OCI-LY1 (cell line): ENCODE data around the gene ARHGEF19.

Source experiments
- H2AFZ ChIP-seq: fragments of 200-600 bp; sonication (generic), shearing (Covaris generic); 2 replicates; pipeline ENCODE4 v1.6.0; 2014; ENCODE audit warnings: antibody characterized with exemption, mild to moderate bottlenecking, low read length
- H3F3A ChIP-seq: fragments of 200-600 bp; sonication (generic), shearing (Covaris generic); 2 replicates; pipeline ENCODE4 v1.6.0; 2014; ENCODE audit warnings: mild to moderate bottlenecking, antibody characterized with exemption, low read length, moderate library complexity; ENCODE audit not compliant: insufficient read depth
- H3K27ac ChIP-seq: fragments of 200-600 bp; sonication (generic); 2 replicates; pipeline ENCODE4 v1.5.1; 2014; ENCODE audit warnings: low read length, mixed run types, mild to moderate bottlenecking, low read depth; ENCODE audit not compliant: poor library complexity, severe bottlenecking
- H3K27me3 ChIP-seq: fragments of 200-600 bp; sonication (generic); 2 replicates; pipeline ENCODE4 v1.6.0; 2014; ENCODE audit warnings: antibody characterized with exemption, mild to moderate bottlenecking, low read length, moderate library complexity; ENCODE audit not compliant: insufficient read depth
- H3K36me3 ChIP-seq: fragments of 200-600 bp; sonication (generic); 2 replicates; pipeline ENCODE4 v1.6.1; 2014; ENCODE audit warnings: mild to moderate bottlenecking, antibody characterized with exemption, low read length, moderate library complexity, mixed read lengths; ENCODE audit not compliant: insufficient read depth
- H3K4me1 ChIP-seq: fragments of 200-600 bp; sonication (generic); 2 replicates; pipeline ENCODE4 v1.5.1; 2014; ENCODE audit warnings: mild to moderate bottlenecking, low read length, moderate library complexity; ENCODE audit not compliant: insufficient read depth, severe bottlenecking
- H3K4me2 ChIP-seq: fragments of 200-600 bp; sonication (generic), shearing (Covaris generic); 2 replicates; pipeline ENCODE4 v1.6.1; 2014; ENCODE audit warnings: low read length
- H3K4me3 ChIP-seq: fragments of 200-600 bp; sonication (generic); 2 replicates; pipeline ENCODE4 v1.5.1; 2014; ENCODE audit warnings: low read length, low read depth, mild to moderate bottlenecking, mixed read lengths; ENCODE audit not compliant: poor library complexity, severe bottlenecking
- H3K79me2 ChIP-seq: fragments of 200-600 bp; shearing (Covaris generic); 2 replicates; pipeline ENCODE4 v1.6.1; 2016; ENCODE audit warnings: mixed run types, low read length, mixed read lengths; ENCODE audit not compliant: insufficient read depth
- H3K9ac ChIP-seq: fragments of 200-600 bp; sonication (generic), shearing (Covaris generic); 2 replicates; pipeline ENCODE4 v1.6.1; 2014; ENCODE audit warnings: mild to moderate bottlenecking, low read length, mixed read lengths
- H3K9me2 ChIP-seq: fragments of 200-600 bp; sonication (generic), shearing (Covaris generic); 2 replicates; pipeline ENCODE4 v1.6.1; 2014; ENCODE audit warnings: low read depth, mild to moderate bottlenecking, low read length, mixed read lengths
- H3K9me3 ChIP-seq: fragments of 200-600 bp; shearing (Covaris generic); 2 replicates; pipeline ENCODE4 v1.6.1; 2014; ENCODE audit warnings: low read length, mixed read lengths
- H4K20me1 ChIP-seq: fragments of 200-600 bp; sonication (generic), shearing (Covaris generic); 2 replicates; pipeline ENCODE4 v1.6.0; 2016; ENCODE audit warnings: mild to moderate bottlenecking, low read length; ENCODE audit not compliant: insufficient read depth
- CTCF ChIP-seq: fragments of 200-600 bp; sonication (generic), shearing (Covaris generic); IDR thresholded peaks from 2 replicates; pipeline ENCODE4 v1.5.1; 2017; ENCODE audit warnings: mild to moderate bottlenecking, antibody characterized with exemption, low read length, moderate library complexity, mixed read lengths
- EZH2 ChIP-seq: fragments of 200-600 bp; sonication (generic), shearing (Covaris generic); IDR thresholded peaks from 2 replicates; pipeline ENCODE4 v1.8.0; 2017; ENCODE audit warnings: borderline replicate concordance, mixed run types, mild to moderate bottlenecking, antibody characterized with exemption, low read length, moderate library complexity, mixed read lengths

Gene ARHGEF19

DNA sequence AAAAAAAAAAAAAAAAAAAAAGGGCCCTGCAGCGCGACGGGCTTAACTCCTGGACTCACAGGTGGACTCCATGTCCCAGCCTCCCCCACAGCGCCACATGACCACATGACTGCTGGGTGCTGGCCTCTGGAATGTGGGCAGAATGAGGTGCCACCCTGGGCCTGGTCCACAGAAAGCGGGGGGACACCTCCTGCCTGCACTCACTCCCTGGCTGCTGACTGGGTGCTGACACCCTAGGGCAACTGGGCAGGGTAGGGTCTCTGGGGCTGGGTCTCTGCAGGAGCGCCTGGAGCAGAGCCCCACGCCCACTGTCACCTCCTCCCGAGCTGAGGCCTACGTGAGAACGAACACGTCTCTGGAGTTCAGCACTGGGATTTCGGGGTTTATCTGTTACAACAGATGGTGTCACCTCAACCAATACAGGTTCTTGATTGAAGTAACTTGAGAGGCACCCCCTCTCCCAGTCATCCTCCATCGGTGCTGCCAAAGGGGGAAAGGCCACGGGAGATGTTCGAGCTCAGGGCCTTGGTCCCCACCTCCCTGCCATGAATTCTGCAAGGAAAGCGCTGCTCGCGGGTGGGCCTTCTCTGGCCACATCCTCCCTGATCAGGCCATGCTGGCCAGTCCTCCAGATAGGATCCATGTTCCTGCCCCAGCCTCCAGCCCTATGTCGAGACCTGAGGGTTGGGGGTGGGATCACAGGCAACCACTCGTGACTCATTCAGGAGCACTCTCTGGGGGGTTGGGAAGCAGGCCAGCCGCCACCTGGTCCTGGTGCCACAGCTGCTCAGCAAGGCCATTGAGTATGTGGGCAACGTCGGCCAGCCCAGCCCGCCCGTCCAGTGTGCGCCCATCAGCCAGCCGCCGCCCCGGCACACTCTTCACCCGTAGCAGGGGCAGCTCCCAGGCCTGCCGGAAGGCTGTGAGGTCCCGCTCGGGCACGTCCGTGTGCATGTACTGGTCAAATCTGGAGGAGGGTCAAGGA, 19.2 kb upstream of the ARHGEF19 start:
- no peak for TF ChIP-seq CTCF
- TF ChIP-seq EZH2: no peak
- no peaks in the 10 kb centered on the region for H3K9me2 ChIP-seq
- H3K79me2 ChIP-seq: no peaks in the 10 kb centered on the region
- H3F3A ChIP-seq: no peaks in the 10 kb centered on the region
- no peak overlapping the region for H3K27ac ChIP-seq
- H3K27me3 ChIP-seq: no peaks in the 10 kb centered on the region
- H3K36me3 ChIP-seq: no peaks in the 10 kb centered on the region
- H4K20me1 ChIP-seq: no peaks in the 10 kb centered on the region
- peaks cover 13% of the 10 kb centered on the region for H3K4me1 ChIP-seq
- no peaks in the 10 kb centered on the region for H3K9me3 ChIP-seq
- H3K4me2 ChIP-seq: no peak overlapping the region
- H3K4me3 ChIP-seq: no peak overlapping the region
- H3K9ac ChIP-seq: no peak overlapping the region
- no peak overlapping the region for H2AFZ ChIP-seq

DNA sequence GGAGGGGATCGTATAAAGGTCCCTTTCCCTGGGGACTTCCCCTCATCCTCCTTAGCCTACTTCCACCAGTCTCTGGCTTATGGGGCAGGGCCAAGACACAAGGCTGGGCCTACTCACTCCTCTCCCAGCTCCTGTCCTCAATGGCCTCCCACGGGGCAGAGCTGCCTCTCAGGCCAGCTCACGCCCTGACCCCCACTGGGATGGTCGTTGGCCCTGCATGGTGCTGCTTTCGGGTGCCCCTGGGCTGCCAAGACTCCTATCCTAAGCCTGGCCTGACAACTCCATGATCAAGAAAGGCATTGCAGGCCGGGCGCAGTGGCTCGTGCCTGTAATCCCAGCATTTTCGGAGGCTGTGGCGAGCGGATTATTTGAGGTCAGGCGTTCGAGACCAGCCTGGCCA, 18.3 kb upstream of the ARHGEF19 start:
- no peak overlapping the region for H3K4me2 ChIP-seq
- no peak overlapping the region for H2AFZ ChIP-seq
- H4K20me1 ChIP-seq: no peaks in the 10 kb centered on the region
- no peaks in the 10 kb centered on the region for H3K9me3 ChIP-seq
- H3K4me1 ChIP-seq: peaks cover 5% of the 10 kb centered on the region
- TF ChIP-seq EZH2: no peak
- no peak for TF ChIP-seq CTCF
- H3K36me3 ChIP-seq: no peaks in the 10 kb centered on the region
- H3K27me3 ChIP-seq: no peaks in the 10 kb centered on the region
- H3K27ac ChIP-seq: no peak overlapping the region
- H3K9me2 ChIP-seq: no peaks in the 10 kb centered on the region
- no peak overlapping the region for H3K4me3 ChIP-seq
- H3F3A ChIP-seq: no peaks in the 10 kb centered on the region
- H3K9ac ChIP-seq: no peak overlapping the region
- no peaks in the 10 kb centered on the region for H3K79me2 ChIP-seq

- Histone ChIP-seq H3K36me3 (no peaks in the 10 kb centered on the region), H4K20me1 (no peaks in the 10 kb centered on the region), H3K27ac (no peak overlapping the region), H3F3A (no peaks in the 10 kb centered on the region), H3K9me3 (no peaks in the 10 kb centered on the region), H3K9me2 (no peaks in the 10 kb centered on the region), H3K9ac (no peak overlapping the region), H3K4me1 (no peaks in the 10 kb centered on the region), H2AFZ (no peak overlapping the region), H3K79me2 (no peaks in the 10 kb centered on the region), H3K4me2 (no peak overlapping the region), H3K27me3 (no peaks in the 10 kb centered on the region), H3K4me3 (no peak overlapping the region)
- TF ChIP-seq EZH2: no peak
- no peak for TF ChIP-seq CTCF
Observed at GRCh38 chr1:16229976-16230740, 17.7 kb upstream of the ARHGEF19 start.
